Gastrocnemius medialis (tissue), 4 donors: Measurements from ENCODE around the gene CYP3A5. TPM values are rescaled to one million over a fixed set of nuclear protein-coding genes. Genes with fewer than 3 reads are reported as not detected.

Source experiments
- ATAC-seq, 2 donors: fragments of 150-250 bp; one replicate each; pipeline ENCODE4 v1.9.1; 2016
- DNase-seq, 2 donors: peaks; one replicate each; pipeline ENCODE4 v3.0.0-alpha.2; 2019
- H3K27ac ChIP-seq, 4 donors: fragments of 200-600 bp; sonication (generic); 1 replicate in 1 of 4; 2 replicates in 3 of 4; pipeline ENCODE4 v1.5.1; 2016 to 2018; ENCODE audit warnings: mild to moderate bottlenecking in 2 of 4, moderate library complexity in 1 of 4
- H3K27me3 ChIP-seq, 3 donors: fragments of 200-600 bp; sonication (generic) in 2 of 3; 1 replicate in 1 of 3; 2 replicates in 2 of 3; pipeline versions ENCODE4 v1.5.1 to v1.6.0; 2016 to 2019; ENCODE audit warnings: mild to moderate bottlenecking in 1 of 3, moderate library complexity in 1 of 3
- H3K36me3 ChIP-seq, 2 donors: fragments of 200-600 bp; sonication (generic) in 1 of 2; one replicate each; pipeline ENCODE4 v1.5.1; 2017 to 2018
- H3K4me1 ChIP-seq, 2 donors: fragments of 200-600 bp; sonication (generic) in 1 of 2; one replicate each; pipeline ENCODE4 v1.5.1; 2016 to 2017; ENCODE audit warnings: mild to moderate bottlenecking in 2 of 2
- H3K4me3 ChIP-seq, 4 donors: fragments of 200-600 bp; sonication (generic) in 3 of 4; 1 replicate in 1 of 4; 2 replicates in 3 of 4; pipeline ENCODE4 v1.5.1; 2016 to 2019; ENCODE audit warnings: mild to moderate bottlenecking in 2 of 4
- H3K9me3 ChIP-seq, 3 donors: fragments of 200-600 bp; sonication (generic) in 2 of 3; 1 replicate in 1 of 3; 2 replicates in 2 of 3; pipeline ENCODE4 v1.5.1; 2016 to 2019
- POLR2A ChIP-seq, 2 donors: fragments of 450-650 bp; IDR thresholded peaks; one replicate each; pipeline ENCODE4 v1.6.1; 2017; ENCODE audit warnings: antibody characterized with exemption in 2 of 2, mild to moderate bottlenecking in 2 of 2, moderate library complexity in 2 of 2
- in situ Hi-C, 4 donors: fragments of 200-750 bp; cut with MboI; loops; one replicate each; pipeline versions ENCODE4 v1.15.0 to v1.8.0; 2017; ENCODE audit warnings: low sequenced_read_pairs in 4 of 4
- intact Hi-C: fragments of 100-400 bp; cut with DNase I; formaldehyde crosslinking; loops from one replicate; pipeline ENCODE4 v1.15.1; 2023; ENCODE audit warnings: low total_unique reads
- total RNA-seq, 4 donors: library from RNA; depleted of rRNA; stranded (reverse); fragments of >200 nt; gene quantifications; one replicate each; pipeline versions ENCODE4 v1.1.0 to v1.2.3, GENCODE V29; 2016
- TF ChIP-seq, protein P1 (sequence below), 5 experiments: fragments of 450-650 bp in 3 of 5; fragments of 200-600 bp in 2 of 5; sonication (generic) in 2 of 5; IDR thresholded peaks in 4 of 5; conservative IDR thresholded peaks in 1 of 5; 1 replicate in 4 of 5; 2 replicates in 1 of 5; pipeline ENCODE4 v1.5.1; 2016 to 2019; ENCODE audit warnings: antibody characterized with exemption in 5 of 5, mild to moderate bottlenecking in 3 of 5, moderate library complexity in 3 of 5

Gene CYP3A5
- total RNA-seq, 4 donors from 2014 or later, result 0.70 to 9.2 (median 1.8) TPM; not detected in 1

- ATAC-seq, result no peak
- no peak overlapping the region for H3K27ac ChIP-seq
- in situ Hi-C loops, result no loop called here
Measured at GRCh38 chr7:99619571-99620130, 60.1 kb downstream of the CYP3A5 start.

GRCh38 chr7:99618726-99619125, 61.1 kb downstream of the CYP3A5 start:
- ATAC-seq (no peak), DNase-seq (no peak)
- no peak overlapping the region for H3K4me3 ChIP-seq
- TF ChIP-seq, protein P1, sequence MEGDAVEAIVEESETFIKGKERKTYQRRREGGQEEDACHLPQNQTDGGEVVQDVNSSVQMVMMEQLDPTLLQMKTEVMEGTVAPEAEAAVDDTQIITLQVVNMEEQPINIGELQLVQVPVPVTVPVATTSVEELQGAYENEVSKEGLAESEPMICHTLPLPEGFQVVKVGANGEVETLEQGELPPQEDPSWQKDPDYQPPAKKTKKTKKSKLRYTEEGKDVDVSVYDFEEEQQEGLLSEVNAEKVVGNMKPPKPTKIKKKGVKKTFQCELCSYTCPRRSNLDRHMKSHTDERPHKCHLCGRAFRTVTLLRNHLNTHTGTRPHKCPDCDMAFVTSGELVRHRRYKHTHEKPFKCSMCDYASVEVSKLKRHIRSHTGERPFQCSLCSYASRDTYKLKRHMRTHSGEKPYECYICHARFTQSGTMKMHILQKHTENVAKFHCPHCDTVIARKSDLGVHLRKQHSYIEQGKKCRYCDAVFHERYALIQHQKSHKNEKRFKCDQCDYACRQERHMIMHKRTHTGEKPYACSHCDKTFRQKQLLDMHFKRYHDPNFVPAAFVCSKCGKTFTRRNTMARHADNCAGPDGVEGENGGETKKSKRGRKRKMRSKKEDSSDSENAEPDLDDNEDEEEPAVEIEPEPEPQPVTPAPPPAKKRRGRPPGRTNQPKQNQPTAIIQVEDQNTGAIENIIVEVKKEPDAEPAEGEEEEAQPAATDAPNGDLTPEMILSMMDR (IDR thresholded peaks at IDR 0.05 in 4 of 5, conservative IDR thresholded peaks at IDR 0.05 in 1 of 5), result no peak
- no peak for TF ChIP-seq POLR2A (IDR thresholded peaks at IDR 0.05)
- H3K27ac ChIP-seq, result no peak overlapping the region
- in situ Hi-C loops (no loop called here), intact Hi-C loops (no loop called here)
- no peaks in the 10 kb centered on the region for H3K9me3 ChIP-seq
- peaks cover 12 to 16% of the 10 kb centered on the region in 2 donors for H3K4me1 ChIP-seq
- no peaks in the 10 kb centered on the region for H3K27me3 ChIP-seq
- peaks cover 0 to 54% of the 10 kb centered on the region in 2 donors for H3K36me3 ChIP-seq

More at GRCh38 chr7:99619571-99620130, 60.1 kb downstream of the CYP3A5 start:
- no peak overlapping the region for H3K4me3 ChIP-seq
- intact Hi-C loops, result no loop called here
- no peaks in the 10 kb centered on the region for H3K27me3 ChIP-seq
- H3K36me3 ChIP-seq, result peaks cover 0 to 63% of the 10 kb centered on the region in 2 donors
- no peak for DNase-seq
- no peaks in the 10 kb centered on the region for H3K9me3 ChIP-seq
- no peak for TF ChIP-seq POLR2A (IDR thresholded peaks at IDR 0.05)
- TF ChIP-seq, protein P1 (IDR thresholded peaks at IDR 0.05 in 4 of 5, conservative IDR thresholded peaks at IDR 0.05 in 1 of 5), result no peak
- H3K4me1 ChIP-seq, result peaks cover 12 to 16% of the 10 kb centered on the region in 2 donors

GRCh38 chr7:99617192-99617781, 62.5 kb downstream of the CYP3A5 start:
- TF ChIP-seq, protein P1 (IDR thresholded peaks at IDR 0.05 in 4 of 5, conservative IDR thresholded peaks at IDR 0.05 in 1 of 5), result no peak
- TF ChIP-seq POLR2A (IDR thresholded peaks at IDR 0.05), result no peak
- intact Hi-C loops, result loop anchor here (2.0 kb wide), 3 partner anchors 58 to 474 kb away; partner anchors contain the start of genes ZKSCAN5 and ZNF655
- ATAC-seq, result no peak
- Histone ChIP-seq H3K4me3 (peak overlapping the region; percentile 97 to 99 (median 98)), H3K4me1 (peaks cover 12 to 16% of the 10 kb centered on the region in 2 donors), H3K27me3 (no peaks in the 10 kb centered on the region), H3K27ac (peak overlapping the region; percentile 87 to 93 (median 91)), H3K9me3 (no peaks in the 10 kb centered on the region), H3K36me3 (peaks cover 0 to 39% of the 10 kb centered on the region in 2 donors)
- DNase-seq, result no peak
- in situ Hi-C loops, result no loop called here

DNA sequence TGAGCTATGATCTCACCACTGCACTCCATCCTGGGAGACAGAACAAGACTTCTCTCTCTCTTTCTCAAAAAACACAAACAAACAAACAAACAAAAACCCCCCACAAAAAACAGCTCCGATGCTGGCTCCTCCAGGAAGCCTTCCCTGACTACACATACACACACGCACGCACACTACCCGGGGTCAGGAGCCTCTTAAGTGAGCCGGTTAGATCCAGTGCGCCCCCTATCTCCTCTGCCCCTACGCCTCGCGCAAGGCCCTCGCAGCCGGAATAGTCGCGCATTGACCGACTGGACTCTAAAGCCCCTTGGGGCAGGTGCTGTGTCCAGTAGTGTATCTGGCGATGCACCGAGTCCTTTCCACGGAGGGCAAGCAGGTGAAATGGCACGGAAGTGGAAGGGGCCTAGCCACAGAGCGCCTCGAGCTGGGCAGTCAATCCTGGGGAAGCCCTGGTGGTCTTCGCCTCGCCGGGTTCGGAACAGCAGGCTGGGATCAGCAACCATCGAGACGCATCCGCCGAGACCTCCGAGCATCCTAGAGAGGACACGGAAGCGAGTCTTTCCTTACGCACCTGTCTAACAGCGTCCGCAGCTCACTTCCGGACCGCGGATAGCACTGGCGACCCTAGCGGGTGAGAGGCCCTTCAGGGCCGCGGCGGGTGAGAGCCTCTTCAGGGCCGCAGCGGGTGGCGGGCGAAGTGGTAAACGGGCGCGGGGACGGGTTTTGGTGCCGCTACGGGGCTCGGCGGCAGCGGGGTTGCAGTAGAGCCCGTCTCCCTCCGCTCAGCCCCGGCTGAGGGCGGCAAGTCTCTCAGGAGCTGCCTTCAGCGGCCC, 63.2 kb downstream of the CYP3A5 start, which contains the start of gene ZSCAN25:
Gene ZSCAN25, plus strand, starts transcription at position 588 of the 833 bp plus-strand sequence. CDS start 2,661 bp downstream, outside the sequence.
- intact Hi-C loops, result loop anchor here (1.0 to 2.0 kb wide), 5 partner anchors 58 to 474 kb away; partner anchors contain the start of genes TRIM4, ZKSCAN5, ZNF655 and ZNF789
- ATAC-seq (peak; percentile 98), DNase-seq (peak; percentile 78 to 85)
- Histone ChIP-seq H3K4me3 (peak within 1 kb of the TSS; percentile 97 to 99 (median 98)), H3K27me3 (no peaks in the 10 kb centered on the region), H3K9me3 (no peaks in the 10 kb centered on the region), H3K36me3 (peaks cover 0 to 32% of the 10 kb centered on the region in 2 donors), H3K27ac (peak within 1 kb of the TSS; percentile 87 to 93 (median 91)), H3K4me1 (peaks cover 12 to 16% of the 10 kb centered on the region in 2 donors)
- TF ChIP-seq POLR2A (IDR thresholded peaks at IDR 0.05), result peak; percentile 36 to 66
- TF ChIP-seq, protein P1 (IDR thresholded peaks at IDR 0.05 in 4 of 5, conservative IDR thresholded peaks at IDR 0.05 in 1 of 5), result peak in 2 of 5 experiments; percentile 18 to 50
- in situ Hi-C loops, result no loop called here
